Ovary (tissue), 9 donors: Measurements from ENCODE around the gene PDE1A. TPM values are rescaled to one million over a fixed set of nuclear protein-coding genes. Genes with fewer than 3 reads are reported as not detected.
A peak's percentile ranks its signal among the peaks of the same experiment; 100 is the strongest.

Source experiments
- DNase-seq, 5 donors: peaks; one replicate each; pipeline ENCODE4 v3.0.0-alpha.2; 2019 to 2020
- H3K27ac ChIP-seq, 2 donors: fragments of 200-600 bp; one replicate each; pipeline versions ENCODE4 v1.5.1 to v1.8.0; 2019 to 2022
- H3K27me3 ChIP-seq: fragments of 200-600 bp; one replicate; pipeline ENCODE4 v1.8.0; 2022
- H3K36me3 ChIP-seq: fragments of 200-600 bp; sonication (generic); one replicate; pipeline ENCODE4 v1.5.1; 2019
- H3K4me1 ChIP-seq: one replicate; pipeline ENCODE4 v1.8.1; 2013; ENCODE audit warnings: mild to moderate bottlenecking, moderate library complexity; ENCODE audit not compliant: insufficient read depth
- H3K4me3 ChIP-seq: fragments of 200-600 bp; sonication (generic); one replicate; pipeline ENCODE4 v1.5.1; 2017
- H3K9me3 ChIP-seq, 2 donors: fragments of 200-600 bp in 1 of 2; sonication (generic) in 1 of 2; one replicate each; pipeline versions ENCODE4 v1.5.1 to v1.8.1; 2013 to 2019; ENCODE audit warnings: mild to moderate bottlenecking in 1 of 2, moderate library complexity in 1 of 2
- EP300 ChIP-seq: sonication (generic); formaldehyde crosslinking; IDR thresholded peaks from one replicate; pipeline ENCODE4 v1.6.1; 2017; ENCODE audit warnings: antibody characterized with exemption
- POLR2A ChIP-seq: fragments of 450-650 bp; IDR thresholded peaks from one replicate; pipeline ENCODE4 v1.6.1; 2017; ENCODE audit warnings: antibody characterized with exemption, mild to moderate bottlenecking, moderate library complexity
- WGBS, 3 donors: extraction: QIAGEN DNeasy Blood & Tissue Kit in 1 of 3; methylation state at CpG; one replicate each; pipeline versions ENCODE4 v1.1.5 to v1.1.7; 2013 to 2017; 5-methylcytosine and 5-hydroxymethylcytosine counted together
- intact Hi-C, 4 donors: fragments of 100-400 bp; cut with DNase I; formaldehyde crosslinking; loops; one replicate each; pipeline versions ENCODE4 v1.11.0 to v1.15.1; 2022 to 2023
- polyA plus RNA-seq, 2 donors: library from polyadenylated mRNA; stranded (reverse); fragments of 200-250 nt in 1 of 2; fragments of 350-450 nt in 1 of 2; fragmentation: Illumina TruSeq in 1 of 2; extraction: RNeasy Lipid Tissue Mini Kit (QIAGEN cat#74804) in 1 of 2; gene quantifications; one replicate each; pipeline ENCODE4 v1.2.3, GENCODE V29; 2013 to 2014
- total RNA-seq, 7 donors: library from RNA; depleted of rRNA in 2 of 7; stranded (reverse); fragments of >200 nt in 2 of 7; fragmentation: NEBNext Ultra II Directional in 3 of 7; extraction: Animal tissue kit (Norgen Biotek cat#: 25700) in 3 of 7; gene quantifications; one replicate each; pipeline versions ENCODE4 v1.1.0 to v1.2.4, GENCODE V29; 2016 to 2023
- TF ChIP-seq, protein P1 (sequence below), 3 donors: fragments of 450-650 bp in 2 of 3; fragments of 200-600 bp in 1 of 3; IDR thresholded peaks; one replicate each; pipeline versions ENCODE4 v1.5.1 to v1.8.0; 2016 to 2022; ENCODE audit warnings: antibody characterized with exemption in 3 of 3, mild to moderate bottlenecking in 1 of 3
- donor health status: DM: no; HTN: no; CAD: no; lungs with moderate emphysema.
- donor health status: DM: no; HTN: no; CAD: no.
- donor health status: Bipolar disorder and iron deficiency.
- donor health status: DM: yes; HTN: yes; CAD: no.
- donor health status: DM: no; HTN: no; CAD: no.
- donor health status: DM: yes; HTN: yes; CAD: no.

The PDE1A gene
- total and polyA plus RNA-seq, 9 donors: 2.9 to 17.8 (median 8.4) TPM

DNA sequence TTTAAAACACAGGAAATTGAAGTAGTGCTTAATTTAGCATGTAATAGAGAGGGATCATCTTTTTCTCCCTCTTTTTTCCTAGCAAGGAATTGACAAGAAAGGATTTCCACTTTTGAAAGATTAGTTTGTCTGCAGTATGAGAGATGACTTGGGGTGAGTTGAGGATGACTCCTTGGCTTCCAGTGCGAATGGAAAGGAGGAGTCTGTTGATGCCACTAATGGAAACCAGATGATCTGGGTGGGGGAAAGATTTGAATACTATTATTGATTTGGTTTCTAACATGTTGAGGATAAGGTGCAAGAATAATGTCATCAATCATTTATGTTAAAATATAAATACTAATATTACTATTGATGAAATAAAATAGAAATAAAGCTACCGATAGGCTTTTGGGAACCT, 235.8 kb downstream of the PDE1A start:
- Histone ChIP-seq H3K9me3 (no peaks in the 10 kb centered on the region), H3K27ac (no peak overlapping the region), H3K27me3 (no peaks in the 10 kb centered on the region), H3K4me1 (no peaks in the 10 kb centered on the region), H3K36me3 (no peaks in the 10 kb centered on the region), H3K4me3 (no peak overlapping the region)
- DNase-seq: no peak
- intact Hi-C loops: loop anchor here in 1 of 4 donors (5.0 kb wide), 1 partner anchor 461 kb away; no protein-coding TSS in a partner anchor
- WGBS, 3 donors: 90 to 94% (median 92%) methylated on average over 2 of the region's 2 CpGs
- TF ChIP-seq POLR2A (no peak), EP300 (no peak)
- TF ChIP-seq, protein P1, sequence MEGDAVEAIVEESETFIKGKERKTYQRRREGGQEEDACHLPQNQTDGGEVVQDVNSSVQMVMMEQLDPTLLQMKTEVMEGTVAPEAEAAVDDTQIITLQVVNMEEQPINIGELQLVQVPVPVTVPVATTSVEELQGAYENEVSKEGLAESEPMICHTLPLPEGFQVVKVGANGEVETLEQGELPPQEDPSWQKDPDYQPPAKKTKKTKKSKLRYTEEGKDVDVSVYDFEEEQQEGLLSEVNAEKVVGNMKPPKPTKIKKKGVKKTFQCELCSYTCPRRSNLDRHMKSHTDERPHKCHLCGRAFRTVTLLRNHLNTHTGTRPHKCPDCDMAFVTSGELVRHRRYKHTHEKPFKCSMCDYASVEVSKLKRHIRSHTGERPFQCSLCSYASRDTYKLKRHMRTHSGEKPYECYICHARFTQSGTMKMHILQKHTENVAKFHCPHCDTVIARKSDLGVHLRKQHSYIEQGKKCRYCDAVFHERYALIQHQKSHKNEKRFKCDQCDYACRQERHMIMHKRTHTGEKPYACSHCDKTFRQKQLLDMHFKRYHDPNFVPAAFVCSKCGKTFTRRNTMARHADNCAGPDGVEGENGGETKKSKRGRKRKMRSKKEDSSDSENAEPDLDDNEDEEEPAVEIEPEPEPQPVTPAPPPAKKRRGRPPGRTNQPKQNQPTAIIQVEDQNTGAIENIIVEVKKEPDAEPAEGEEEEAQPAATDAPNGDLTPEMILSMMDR (IDR thresholded peaks at IDR 0.05): no peak

DNA sequence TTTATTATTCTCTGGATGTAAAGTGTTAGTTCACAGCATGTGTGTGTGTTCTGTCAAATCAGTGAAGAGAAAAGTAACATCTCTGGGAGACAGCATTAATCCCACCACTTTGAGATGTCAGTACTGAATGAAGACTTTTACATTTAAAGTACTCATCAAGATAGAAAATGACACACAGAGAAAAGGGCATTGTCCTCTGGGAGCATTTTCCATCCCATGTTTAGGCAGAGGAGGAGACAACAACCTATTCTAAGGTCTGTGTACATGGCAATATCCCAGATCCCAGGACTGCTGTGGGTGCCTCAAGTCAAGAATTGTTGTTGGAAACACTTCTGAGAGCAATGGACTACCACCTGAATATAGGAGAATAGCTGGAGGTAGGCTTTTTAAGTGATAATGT, 239.7 kb downstream of the PDE1A start:
- TF ChIP-seq, protein P1 (IDR thresholded peaks at IDR 0.05): no peak
- TF ChIP-seq POLR2A (no peak), EP300 (no peak)
- H3K27me3 ChIP-seq: no peaks in the 10 kb centered on the region
- H3K4me1 ChIP-seq: no peaks in the 10 kb centered on the region
- DNase-seq: no peak
- no peak overlapping the region for H3K4me3 ChIP-seq
- H3K36me3 ChIP-seq: no peaks in the 10 kb centered on the region
- H3K27ac ChIP-seq: no peak overlapping the region
- H3K9me3 ChIP-seq: no peaks in the 10 kb centered on the region
- intact Hi-C loops: loop anchor here in 3 of 4 donors (5.0 to 10.0 kb wide), 3 partner anchors 460 to 468 kb away; no protein-coding TSS in a partner anchor

DNA sequence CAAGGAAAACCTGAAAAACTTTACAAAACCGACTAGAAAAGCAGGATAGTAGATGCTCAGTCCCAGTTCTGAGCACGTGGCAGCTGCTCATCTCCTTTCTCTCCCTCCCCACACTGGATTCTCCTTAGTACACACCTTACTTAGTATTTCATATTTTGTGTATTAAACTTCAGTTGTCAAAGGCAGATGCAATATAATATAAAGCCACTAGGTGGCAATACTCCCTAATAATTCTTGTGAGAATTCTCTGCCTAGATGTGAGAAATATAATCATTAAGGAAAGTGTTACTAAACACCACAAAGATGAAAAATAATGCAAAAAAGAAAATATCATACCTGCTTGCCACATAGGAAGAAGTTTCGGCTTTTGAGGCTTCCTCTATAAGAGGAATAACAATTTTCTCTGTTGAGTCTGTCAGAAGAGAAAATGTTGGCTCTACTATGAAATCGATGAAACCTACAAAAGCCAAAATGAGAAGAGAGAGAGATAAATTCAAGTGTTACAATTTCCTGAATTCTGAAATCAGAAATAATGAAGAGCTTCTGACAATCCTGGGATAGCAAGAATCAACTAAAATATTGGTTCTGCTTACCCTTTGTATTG, 240.6 kb downstream of the PDE1A start:
- TF ChIP-seq POLR2A: no peak
- no peak for TF ChIP-seq EP300
- TF ChIP-seq, protein P1 (IDR thresholded peaks at IDR 0.05): peak; percentile 14 to 65 (median 56)
- no peak for DNase-seq
- H3K36me3 ChIP-seq: no peaks in the 10 kb centered on the region
- no peaks in the 10 kb centered on the region for H3K9me3 ChIP-seq
- no peaks in the 10 kb centered on the region for H3K4me1 ChIP-seq
- H3K4me3 ChIP-seq: no peak overlapping the region
- intact Hi-C loops: loop anchor here in 3 of 4 donors (5.0 to 10.0 kb wide), 3 partner anchors 461 to 469 kb away; no protein-coding TSS in a partner anchor
- no peak overlapping the region for H3K27ac ChIP-seq
- WGBS, 3 donors: 29 to 36% (median 30%) methylated on average over 4 of the region's 4 CpGs
- H3K27me3 ChIP-seq: no peaks in the 10 kb centered on the region

DNA sequence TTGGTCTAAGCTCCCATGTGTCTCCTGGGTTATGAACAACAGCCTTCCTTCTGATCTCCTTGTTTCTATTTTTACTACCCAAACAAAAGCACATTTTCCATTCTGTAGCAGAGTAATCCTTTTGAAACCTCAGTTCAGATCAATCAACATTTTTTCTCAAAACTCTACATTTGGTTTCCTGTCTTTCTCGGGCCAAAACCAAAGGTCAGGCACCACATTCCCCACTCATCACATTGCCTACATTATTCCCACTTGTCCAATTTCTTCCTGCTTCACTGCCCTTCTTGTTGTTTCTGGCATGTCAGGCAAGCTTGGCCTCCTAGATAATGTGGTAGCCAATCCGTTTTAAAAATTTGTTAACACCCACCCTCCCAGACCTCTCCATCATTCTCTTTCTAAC, 244.4 kb downstream of the PDE1A start:
- Histone ChIP-seq H3K4me3 (no peak overlapping the region), H3K4me1 (no peaks in the 10 kb centered on the region), H3K27me3 (no peaks in the 10 kb centered on the region), H3K36me3 (no peaks in the 10 kb centered on the region), H3K9me3 (no peaks in the 10 kb centered on the region), H3K27ac (no peak overlapping the region)
- TF ChIP-seq, protein P1 (IDR thresholded peaks at IDR 0.05): no peak
- no peak for TF ChIP-seq EP300
- TF ChIP-seq POLR2A: no peak
- DNase-seq: no peak
- 82 to 88% (median 83%) methylated on average over 2 of the region's 2 CpGs for WGBS, 3 donors
- intact Hi-C loops: loop anchor here in 1 of 4 donors (10.0 kb wide), 1 partner anchor 472 kb away; no protein-coding TSS in a partner anchor
